ENCODE results near the gene STIMATE. TPM values are rescaled to one million over a fixed set of nuclear protein-coding genes. Genes with fewer than 3 reads are reported as not detected.

Gene STIMATE
- total RNA-seq, 2 donors from 2014 or later, result 20.3 to 23.7 TPM

- Mint-ChIP-seq H3K9me3 (no peaks in the 10 kb centered on the region), H3K4me1 (peaks cover 2% of the 10 kb centered on the region), H3K27me3 (ENCODE audit: insufficient read depth) (no peaks in the 10 kb centered on the region), H3K27ac (no peak overlapping the region), H3K36me3 (ENCODE audit: low read depth) (peaks cover 24% of the 10 kb centered on the region), H3K4me3 (no peak overlapping the region)
- WGBS, 2 experiments (ENCODE audit: insufficient coverage in 1 of 2, insufficient read length in 1 of 2), result 87% methylated on average over 2 of the region's 2 CpGs; no CpG with 5 or more reads in 1 of the 2 experiments
- Histone ChIP-seq H3K4me3 (ENCODE audit: low read length) (no peak overlapping the region), H3K27ac (ENCODE audit: low read depth, low read length) (no peak overlapping the region), H3K4me1 (ENCODE audit: control insufficient read depth, insufficient read depth, low read length) (no peaks in the 10 kb centered on the region), H3K27me3 (ENCODE audit: control insufficient read depth, insufficient read depth, low read length, poor library complexity, severe bottlenecking) (no peaks in the 10 kb centered on the region), H3K36me3 (ENCODE audit: control insufficient read depth, insufficient read depth, low read length) (peaks cover 9% of the 10 kb centered on the region), H3K9me3 (ENCODE audit: control insufficient read depth, low read length) (no peaks in the 10 kb centered on the region), H3K9ac (ENCODE audit: extremely low read depth, low read length, poor library complexity, severe bottlenecking) (no peak overlapping the region)
- no peak for DNase-seq
- no peak for TF ChIP-seq CTCF (conservative IDR thresholded peaks at IDR 0.05)
These were observed 26.6 kb upstream of the STIMATE start for GRCh38 chr3:52923963-52924362.

DNA sequence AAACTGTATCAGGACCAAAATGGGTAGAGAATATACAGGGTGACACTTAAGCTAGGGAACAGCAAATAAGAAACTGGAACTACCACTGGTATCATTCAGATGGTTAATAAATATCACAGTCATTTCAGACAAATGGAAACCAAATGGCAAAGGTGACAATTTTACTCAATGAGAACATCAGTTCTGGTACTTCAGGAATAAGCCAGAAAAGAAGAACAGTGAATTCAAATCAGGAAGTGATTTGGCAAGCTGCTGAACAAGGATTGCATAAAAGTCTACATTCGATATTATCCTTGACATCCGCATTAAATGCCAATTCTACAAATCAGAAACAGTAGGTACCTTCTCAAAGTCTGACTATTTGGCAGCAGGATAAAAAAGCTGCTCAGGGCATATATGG is 23.5 kb upstream of the STIMATE start:
- Histone ChIP-seq H3K27me3 (ENCODE audit: control insufficient read depth, insufficient read depth, low read length, poor library complexity, severe bottlenecking) (no peaks in the 10 kb centered on the region), H3K4me1 (ENCODE audit: control insufficient read depth, insufficient read depth, low read length) (no peaks in the 10 kb centered on the region), H3K9me3 (ENCODE audit: control insufficient read depth, low read length) (no peaks in the 10 kb centered on the region), H3K4me3 (ENCODE audit: low read length) (no peak overlapping the region), H3K36me3 (ENCODE audit: control insufficient read depth, insufficient read depth, low read length) (peaks cover 12% of the 10 kb centered on the region), H3K27ac (ENCODE audit: low read depth, low read length) (no peak overlapping the region), H3K9ac (ENCODE audit: extremely low read depth, low read length, poor library complexity, severe bottlenecking) (no peak overlapping the region)
- no peak for DNase-seq
- no peaks in the 10 kb centered on the region for H3K9me3 Mint-ChIP-seq
- 97 to 100% methylated on average over 2 of the region's 2 CpGs for WGBS, 2 experiments (ENCODE audit: insufficient coverage in 1 of 2, insufficient read length in 1 of 2)
- H3K4me1 Mint-ChIP-seq, result peaks cover 2% of the 10 kb centered on the region
- H3K4me3 Mint-ChIP-seq, result no peak overlapping the region
- no peak for TF ChIP-seq CTCF (conservative IDR thresholded peaks at IDR 0.05)
- peaks cover 33% of the 10 kb centered on the region for H3K36me3 Mint-ChIP-seq (ENCODE audit: low read depth)
- no peak overlapping the region for H3K27ac Mint-ChIP-seq
- no peaks in the 10 kb centered on the region for H3K27me3 Mint-ChIP-seq (ENCODE audit: insufficient read depth)

DNA sequence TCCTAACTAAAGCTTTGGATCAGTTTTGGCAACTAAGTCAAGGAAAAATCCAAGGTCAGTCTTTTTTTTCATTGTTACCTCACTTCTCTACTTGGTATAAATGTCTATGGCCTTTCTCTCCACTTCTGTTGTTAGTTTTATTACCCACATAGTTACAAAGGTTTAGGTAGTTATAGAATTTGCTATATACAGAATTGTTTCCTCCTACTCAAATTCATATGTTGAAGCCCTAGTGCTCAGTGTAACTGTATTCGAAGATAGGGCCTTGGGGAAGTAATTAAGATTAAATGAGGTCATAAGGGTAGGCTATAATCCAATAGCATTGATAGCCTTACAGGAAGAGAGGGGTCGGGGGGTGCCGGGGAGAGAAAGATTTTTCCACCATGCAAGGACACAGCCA is 19.7 kb upstream of the STIMATE start:
- WGBS, 2 experiments (ENCODE audit: insufficient coverage in 1 of 2, insufficient read length in 1 of 2), result 89 to 100% methylated on average over 1 to 3 of the region's 3 CpGs
- H3K4me1 ChIP-seq (ENCODE audit: control insufficient read depth, insufficient read depth, low read length), result no peaks in the 10 kb centered on the region
- Mint-ChIP-seq H3K4me1 (peaks cover 2% of the 10 kb centered on the region), H3K36me3 (ENCODE audit: low read depth) (peaks cover 43% of the 10 kb centered on the region), H3K4me3 (no peak overlapping the region), H3K27me3 (ENCODE audit: insufficient read depth) (no peaks in the 10 kb centered on the region), H3K9me3 (no peaks in the 10 kb centered on the region), H3K27ac (no peak overlapping the region)
- no peak for DNase-seq
- peaks cover 18% of the 10 kb centered on the region for H3K36me3 ChIP-seq (ENCODE audit: control insufficient read depth, insufficient read depth, low read length)
- no peak overlapping the region for H3K4me3 ChIP-seq (ENCODE audit: low read length)
- TF ChIP-seq CTCF (conservative IDR thresholded peaks at IDR 0.05), result no peak
- H3K9me3 ChIP-seq (ENCODE audit: control insufficient read depth, low read length), result no peaks in the 10 kb centered on the region
- no peak overlapping the region for H3K27ac ChIP-seq (ENCODE audit: low read depth, low read length)
- no peak overlapping the region for H3K9ac ChIP-seq (ENCODE audit: extremely low read depth, low read length, poor library complexity, severe bottlenecking)
- H3K27me3 ChIP-seq (ENCODE audit: control insufficient read depth, insufficient read depth, low read length, poor library complexity, severe bottlenecking), result no peaks in the 10 kb centered on the region
